Suprapubic skin (tissue), 4 donors: ENCODE measurements around the gene CNTF. TPM values are rescaled to one million over a fixed set of nuclear protein-coding genes. Genes with fewer than 3 reads are reported as not detected.

Experiments
- DNase-seq, 2 donors: peaks; one replicate each; pipeline ENCODE4 v3.0.0-alpha.2; 2019; ENCODE audit warnings: low spot score in 2 of 2
- H3K27ac ChIP-seq: fragments of 200-600 bp; sonication (generic); one replicate; pipeline ENCODE4 v1.5.1; 2019
- H3K27me3 ChIP-seq: fragments of 200-600 bp; sonication (generic); one replicate; pipeline ENCODE4 v1.5.1; 2019
- H3K36me3 ChIP-seq: fragments of 200-600 bp; sonication (generic); one replicate; pipeline ENCODE4 v1.5.1; 2019
- H3K4me1 ChIP-seq: fragments of 200-600 bp; sonication (generic); one replicate; pipeline ENCODE4 v1.5.1; 2019
- H3K4me3 ChIP-seq: fragments of 200-600 bp; sonication (generic); one replicate; pipeline ENCODE4 v1.5.1; 2019; ENCODE audit warnings: mild to moderate bottlenecking
- H3K9me3 ChIP-seq: fragments of 200-600 bp; sonication (generic); one replicate; pipeline ENCODE4 v1.5.1; 2019
- CTCF ChIP-seq, 2 donors: fragments of 200-600 bp in 1 of 2; fragments of 450-650 bp in 1 of 2; sonication (generic) in 1 of 2; IDR thresholded peaks; one replicate each; pipeline ENCODE4 v1.5.1; 2016 to 2019; ENCODE audit warnings: antibody characterized with exemption in 2 of 2, mild to moderate bottlenecking in 1 of 2, moderate library complexity in 1 of 2
- EP300 ChIP-seq: sonication (generic); formaldehyde crosslinking; IDR thresholded peaks from one replicate; pipeline ENCODE4 v1.6.1; 2017; ENCODE audit warnings: antibody characterized with exemption
- POLR2A ChIP-seq, 2 donors: fragments of 450-650 bp; IDR thresholded peaks; one replicate each; pipeline ENCODE4 v1.6.1; 2017; ENCODE audit warnings: antibody characterized with exemption in 2 of 2, mild to moderate bottlenecking in 2 of 2, moderate library complexity in 2 of 2
- POLR2AphosphoS5 ChIP-seq, 3 donors: sonication (generic); formaldehyde crosslinking; IDR thresholded peaks; one replicate each; pipeline ENCODE4 v1.6.1; 2017; ENCODE audit warnings: antibody characterized with exemption in 3 of 3
- WGBS: methylation state at CpG from one replicate; pipeline ENCODE4 v1.1.5; 2018; 5-methylcytosine and 5-hydroxymethylcytosine counted together
- total RNA-seq, 4 donors: library from RNA; depleted of rRNA; stranded (reverse); fragments of >200 nt; gene quantifications; one replicate each; pipeline ENCODE4 v1.1.0, GENCODE V29; 2016

CNTF gene
- total RNA-seq, 4 donors from 2014 or later = 2.8 to 3.6 (median 3.3) TPM

DNA sequence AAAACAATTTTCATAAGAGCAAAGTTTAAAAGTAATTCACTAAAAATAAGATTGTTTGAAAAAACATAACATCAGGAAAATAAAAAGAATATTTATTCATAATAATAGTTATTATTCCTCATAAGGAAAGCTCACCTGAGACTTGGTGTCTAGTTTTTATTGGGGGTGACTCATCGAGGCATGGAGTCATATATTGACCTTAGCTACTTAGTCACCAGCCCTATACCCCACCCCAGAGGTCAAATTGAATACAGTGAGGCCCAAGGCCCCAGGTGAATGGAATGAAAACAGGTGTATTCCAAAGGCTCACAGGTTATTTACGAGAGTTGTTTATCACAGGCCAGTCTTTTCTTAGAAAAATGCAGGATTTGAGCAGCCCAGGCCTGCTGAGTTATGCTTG is 36.9 kb downstream of the CNTF start:
- 66% methylated on average over 2 of the region's 2 CpGs for WGBS

GRCh38 chr11:58659910-58660570 is 37.6 kb downstream of the CNTF start:
- Histone ChIP-seq H3K9me3 (no peaks in the 10 kb centered on the region), H3K4me3 (no peak overlapping the region)
- WGBS = 73% methylated on average over 5 of the region's 5 CpGs

More for the DNA sequence above, 36.9 kb downstream of the CNTF start:
- no peak for TF ChIP-seq POLR2AphosphoS5 (IDR thresholded peaks at IDR 0.05)
- Histone ChIP-seq H3K4me3 (no peak overlapping the region), H3K27ac (no peak overlapping the region), H3K9me3 (no peaks in the 10 kb centered on the region), H3K4me1 (peaks cover under 1% of the 10 kb centered on the region), H3K27me3 (peaks cover 5% of the 10 kb centered on the region), H3K36me3 (no peaks in the 10 kb centered on the region)
- no peak for DNase-seq

GRCh38 chr11:58671983-58672633 is 49.6 kb downstream of the CNTF start:
- Histone ChIP-seq H3K27me3 (no peaks in the 10 kb centered on the region), H3K36me3 (no peaks in the 10 kb centered on the region), H3K27ac (no peak overlapping the region), H3K4me3 (no peak overlapping the region), H3K4me1 (no peaks in the 10 kb centered on the region), H3K9me3 (no peaks in the 10 kb centered on the region)
- 57% methylated on average over 6 of the region's 6 CpGs for WGBS
- no peak for DNase-seq
- TF ChIP-seq CTCF (IDR thresholded peaks at IDR 0.05) (no peak), POLR2A (IDR thresholded peaks at IDR 0.05) (no peak), EP300 (no peak), POLR2AphosphoS5 (IDR thresholded peaks at IDR 0.05) (no peak)

More at GRCh38 chr11:58659910-58660570, 37.6 kb downstream of the CNTF start:
- Histone ChIP-seq H3K27ac (no peak overlapping the region), H3K36me3 (no peaks in the 10 kb centered on the region), H3K27me3 (peaks cover 5% of the 10 kb centered on the region), H3K4me1 (no peaks in the 10 kb centered on the region)
- TF ChIP-seq POLR2AphosphoS5 (IDR thresholded peaks at IDR 0.05) (no peak), CTCF (IDR thresholded peaks at IDR 0.05) (no peak), EP300 (no peak), POLR2A (IDR thresholded peaks at IDR 0.05) (no peak)
- no peak for DNase-seq

GRCh38 chr11:58674609-58675008 is 52.1 kb downstream of the CNTF start:
- Histone ChIP-seq H3K36me3 (no peaks in the 10 kb centered on the region), H3K4me1 (no peaks in the 10 kb centered on the region), H3K9me3 (no peaks in the 10 kb centered on the region), H3K27ac (no peak overlapping the region), H3K27me3 (no peaks in the 10 kb centered on the region), H3K4me3 (no peak overlapping the region)
- no peak for DNase-seq
- WGBS = 81% methylated on average over 7 of the region's 12 CpGs
- TF ChIP-seq CTCF (IDR thresholded peaks at IDR 0.05) (no peak), EP300 (no peak), POLR2A (IDR thresholded peaks at IDR 0.05) (no peak), POLR2AphosphoS5 (IDR thresholded peaks at IDR 0.05) (no peak)

Other genes with a start within 250 kb of the CNTF start
- gene OR5B3, start 215.8 kb upstream of the CNTF start, total RNA-seq = not detected
- not detected for gene OR5B2, start 194.5 kb upstream of the CNTF start, total RNA-seq
- not detected for gene OR5B12, start 180.4 kb upstream of the CNTF start, total RNA-seq
- not detected for gene OR5B21, start 114.6 kb upstream of the CNTF start, total RNA-seq
- 1 to 10 TPM; 2.9 to 5.5 (median 4.0) TPM for gene LPXN, start 46.8 kb upstream of the CNTF start, total RNA-seq
- 10 to 100 TPM; 45.9 to 52.4 (median 47.5) TPM for gene ZFP91, start 43.6 kb upstream of the CNTF start, total RNA-seq
- under 1 TPM in 2 of 4 donors, not detected in 2; 0.36 to 0.42 TPM for gene GLYAT, start 109.3 kb downstream of the CNTF start, total RNA-seq
- 1 to 10 TPM in 2 of 4 donors, under 1 TPM in 1, not detected in 1; 0.87 to 8.6 (median 3.9) TPM for gene GLYATL2, start 222.0 kb downstream of the CNTF start, total RNA-seq